NCI-H69 (cell line): ENCODE data around the gene OLIG2.

Experiments used
- DNase-seq: peaks from one replicate; lab custom pipeline; 2025; lab: John Stamatoyannopoulos, UW

The OLIG2 gene

GRCh38 chr21:33019885-33020557 is 5.7 kb upstream of the OLIG2 start:
- no peak for DNase-seq

GRCh38 chr21:33020558-33021100 is 5.1 kb upstream of the OLIG2 start:
- no peak for DNase-seq

- no peak for DNase-seq
Measured at GRCh38 chr21:33021150-33021549, 4.6 kb upstream of the OLIG2 start.

- no peak for DNase-seq
Measured at GRCh38 chr21:33021667-33022066, 4.1 kb upstream of the OLIG2 start.

GRCh38 chr21:33022489-33022827 is 3.3 kb upstream of the OLIG2 start:
- no peak for DNase-seq

GRCh38 chr21:33022828-33023573 is 2.7 kb upstream of the OLIG2 start:
- DNase-seq = no peak

GRCh38 chr21:33023574-33024200 is 2.0 kb upstream of the OLIG2 start:
- no peak for DNase-seq

- no peak for DNase-seq
Measured at GRCh38 chr21:33024201-33025103, 1.3 kb upstream of the OLIG2 start.

GRCh38 chr21:33025106-33025488 is 638 bp upstream of the OLIG2 start:
- no peak for DNase-seq

- no peak for DNase-seq
Measured at GRCh38 chr21:33026443-33026858, 716 bp downstream of the OLIG2 start.

GRCh38 chr21:33026878-33027400 is 1.2 kb downstream of the OLIG2 start:
- DNase-seq = no peak

- no peak for DNase-seq
Measured at GRCh38 chr21:33027401-33028286, 1.9 kb downstream of the OLIG2 start.

GRCh38 chr21:33028287-33028670 is 2.5 kb downstream of the OLIG2 start:
- DNase-seq = no peak

- DNase-seq = no peak
Measured at GRCh38 chr21:33028773-33029384, 3.1 kb downstream of the OLIG2 start.

- no peak for DNase-seq
Measured at GRCh38 chr21:33029385-33029921, 3.7 kb downstream of the OLIG2 start.

GRCh38 chr21:33029975-33030461 is 4.3 kb downstream of the OLIG2 start:
- no peak for DNase-seq

GRCh38 chr21:33030633-33031032 is 4.9 kb downstream of the OLIG2 start:
- no peak for DNase-seq

GRCh38 chr21:33031152-33031911 is 5.6 kb downstream of the OLIG2 start:
- no peak for DNase-seq

- DNase-seq = no peak
Measured at GRCh38 chr21:33032434-33033047, 6.8 kb downstream of the OLIG2 start.
